DOHH2 (cell line): ENCODE measurements around the gene NSG2.

ENCODE experiments used
- EZH2phosphoT487 ChIP-seq: fragments of 200-600 bp; sonication (generic); IDR thresholded peaks from 2 replicates; pipeline ENCODE4 v1.6.1; 2017; ENCODE audit warnings: borderline replicate concordance, mild to moderate bottlenecking, antibody characterized with exemption, low read length, moderate library complexity, mixed read lengths
- TF ChIP-seq, protein P1 (sequence below): fragments of 200-600 bp; sonication (generic); IDR thresholded peaks from one replicate; pipeline ENCODE4 v1.5.1; 2014; ENCODE audit warnings: antibody characterized with exemption, mild to moderate bottlenecking, low read depth, low read length; ENCODE audit not compliant: poor library complexity, severe bottlenecking

DNA sequence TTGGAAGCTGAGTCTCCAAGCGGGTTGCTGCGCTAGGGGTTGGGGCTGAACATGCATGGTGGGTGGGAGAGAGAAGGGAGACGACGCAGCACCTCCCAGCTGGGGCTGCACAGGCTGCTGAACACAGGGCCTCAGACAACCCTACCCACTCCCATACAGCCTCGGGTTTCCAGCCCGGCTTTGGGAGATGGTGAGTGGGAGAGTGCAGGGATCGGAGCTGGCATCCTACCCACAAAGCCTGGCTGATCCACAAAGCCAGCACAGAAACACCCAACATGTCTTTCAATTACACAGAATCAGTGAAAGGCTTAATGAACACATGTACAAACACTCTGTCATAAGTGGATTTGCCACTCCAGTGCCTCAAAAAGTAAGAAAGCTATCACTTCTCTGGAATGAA lies 64.8 kb downstream of the NSG2 start:
- TF ChIP-seq EZH2phosphoT487: no peak
- TF ChIP-seq, protein P1, sequence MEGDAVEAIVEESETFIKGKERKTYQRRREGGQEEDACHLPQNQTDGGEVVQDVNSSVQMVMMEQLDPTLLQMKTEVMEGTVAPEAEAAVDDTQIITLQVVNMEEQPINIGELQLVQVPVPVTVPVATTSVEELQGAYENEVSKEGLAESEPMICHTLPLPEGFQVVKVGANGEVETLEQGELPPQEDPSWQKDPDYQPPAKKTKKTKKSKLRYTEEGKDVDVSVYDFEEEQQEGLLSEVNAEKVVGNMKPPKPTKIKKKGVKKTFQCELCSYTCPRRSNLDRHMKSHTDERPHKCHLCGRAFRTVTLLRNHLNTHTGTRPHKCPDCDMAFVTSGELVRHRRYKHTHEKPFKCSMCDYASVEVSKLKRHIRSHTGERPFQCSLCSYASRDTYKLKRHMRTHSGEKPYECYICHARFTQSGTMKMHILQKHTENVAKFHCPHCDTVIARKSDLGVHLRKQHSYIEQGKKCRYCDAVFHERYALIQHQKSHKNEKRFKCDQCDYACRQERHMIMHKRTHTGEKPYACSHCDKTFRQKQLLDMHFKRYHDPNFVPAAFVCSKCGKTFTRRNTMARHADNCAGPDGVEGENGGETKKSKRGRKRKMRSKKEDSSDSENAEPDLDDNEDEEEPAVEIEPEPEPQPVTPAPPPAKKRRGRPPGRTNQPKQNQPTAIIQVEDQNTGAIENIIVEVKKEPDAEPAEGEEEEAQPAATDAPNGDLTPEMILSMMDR: no peak
